ENCODE results near the gene LENG8. TPM values are rescaled to one million over a fixed set of nuclear protein-coding genes. Genes with fewer than 3 reads are reported as not detected.

Gene LENG8
- total and polyA plus RNA-seq, 4 donors = 6.9 to 46.7 (median 18.7) TPM

DNA sequence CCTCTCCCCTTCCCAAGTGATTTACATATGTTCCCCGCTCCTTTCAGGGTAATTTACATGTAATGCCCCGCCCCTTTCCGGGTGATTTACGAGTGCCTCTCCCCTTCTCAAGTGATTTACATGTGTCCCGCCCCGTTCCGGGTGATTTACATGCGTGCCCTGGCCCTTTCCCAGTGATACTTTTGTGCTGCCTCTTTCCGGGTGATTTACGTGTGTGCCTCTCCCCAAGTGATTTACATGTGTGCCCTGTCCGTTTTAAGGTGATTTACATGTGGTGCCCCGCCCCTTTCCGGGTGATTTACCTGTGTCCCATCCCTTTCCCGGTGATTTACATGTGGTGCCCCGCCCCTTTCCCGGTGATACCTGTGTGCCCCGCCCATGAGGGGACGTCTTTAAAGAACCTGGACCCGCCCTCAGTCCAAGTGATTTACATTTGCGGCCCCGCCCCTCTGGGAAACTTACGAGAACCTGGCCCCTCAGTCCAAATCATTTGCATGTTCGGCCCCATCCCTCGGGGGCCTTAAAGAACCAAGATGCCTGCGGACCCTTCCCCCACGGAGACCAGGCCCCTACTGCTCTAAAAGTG is 15.1 kb downstream of the LENG8 start:
- H3K9me3 ChIP-seq (ENCODE audit: control insufficient read depth in 4 of 4, low read length in 3 of 4) = no peaks in the 10 kb centered on the region
- peak in 1 of 2 donors; percentile 8 for TF ChIP-seq JUND (IDR thresholded peaks at IDR 0.05)
- TF ChIP-seq RXRA (IDR thresholded peaks at IDR 0.05) = peak in 1 of 2 donors; percentile 3
- TF ChIP-seq HNF4A (conservative IDR thresholded peaks at IDR 0.05) = no peak
- no peak for TF ChIP-seq YY1 (IDR thresholded peaks at IDR 0.05)
- no peak for TF ChIP-seq RAD21 (IDR thresholded peaks at IDR 0.05)
- TF ChIP-seq, protein P1, sequence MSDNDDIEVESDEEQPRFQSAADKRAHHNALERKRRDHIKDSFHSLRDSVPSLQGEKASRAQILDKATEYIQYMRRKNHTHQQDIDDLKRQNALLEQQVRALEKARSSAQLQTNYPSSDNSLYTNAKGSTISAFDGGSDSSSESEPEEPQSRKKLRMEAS (IDR thresholded peaks at IDR 0.05) = peak; percentile 3
- TF ChIP-seq NR2F2 (IDR thresholded peaks at IDR 0.05) = peak; percentile 54
- H3K9ac ChIP-seq (ENCODE audit: low read depth in 1 of 2, low read length in 2 of 2) = no peak overlapping the region
- H3K27ac ChIP-seq (ENCODE audit: low read depth in 1 of 2, low read length in 2 of 2) = peak overlapping the region; percentile 90 to 95
- WGBS = under 1% methylated on average over 26 of the region's 26 CpGs
- peak overlapping the region; percentile 32 to 61 (median 58) for H3K4me3 ChIP-seq (ENCODE audit: low read depth in 1 of 3, low read length in 3 of 3)
- H3K27me3 ChIP-seq (ENCODE audit: control insufficient read depth in 4 of 4, insufficient read depth in 4 of 4, low read length in 3 of 4) = no peaks in the 10 kb centered on the region
- peaks cover 8 to 26% (median 17%) of the 10 kb centered on the region in 4 donors for H3K4me1 ChIP-seq (ENCODE audit: control insufficient read depth in 4 of 4, insufficient read depth in 4 of 4, low read length in 3 of 4)
- peaks cover 4 to 25% (median 16%) of the 10 kb centered on the region in 4 donors for H3K36me3 ChIP-seq (ENCODE audit: control insufficient read depth in 4 of 4, insufficient read depth in 3 of 4, low read depth in 1 of 4, low read length in 3 of 4)
- DNase-seq (ENCODE audit: low spot score) = peak; percentile 69

DNA sequence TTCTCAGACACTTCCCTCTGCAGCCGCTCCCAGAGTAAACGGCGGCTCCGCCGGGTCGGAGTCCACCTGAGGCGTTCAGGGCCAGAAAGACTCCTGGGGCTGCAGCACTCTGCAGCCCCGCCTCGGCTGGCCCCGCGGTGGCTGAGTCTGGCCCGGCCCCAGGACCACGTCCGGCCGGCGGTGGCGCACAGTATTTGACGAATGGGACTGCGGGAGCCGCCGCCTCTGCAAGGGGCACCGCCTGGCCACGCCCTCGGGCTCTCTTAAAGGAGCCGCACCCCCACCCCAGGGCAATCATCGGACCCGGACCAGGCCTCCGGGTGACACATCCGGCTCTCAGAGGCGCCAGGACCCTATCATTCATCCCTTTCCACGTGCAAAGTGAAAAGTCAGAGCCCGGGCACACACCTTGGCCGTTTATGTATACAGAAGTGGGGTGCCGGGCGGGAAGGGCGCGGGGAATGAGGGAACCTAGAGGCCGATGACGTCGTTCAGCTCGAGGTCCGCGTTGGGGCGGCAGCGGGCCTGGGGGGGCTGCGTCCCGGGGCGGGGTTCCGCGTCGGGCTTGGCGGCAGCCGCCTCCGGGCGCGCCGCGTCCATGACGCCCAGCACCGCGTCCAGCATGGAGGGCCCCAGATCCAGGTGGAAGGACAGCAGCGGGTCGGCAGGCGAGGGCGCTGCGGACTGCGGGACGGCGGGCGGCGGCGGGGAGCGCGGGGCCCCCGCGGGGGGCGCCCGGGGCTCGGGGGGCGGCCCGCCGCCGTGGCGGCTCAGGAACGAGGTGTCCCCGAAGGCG is 15.8 kb downstream of the LENG8 start:
- H3K4me1 ChIP-seq (ENCODE audit: control insufficient read depth in 4 of 4, insufficient read depth in 4 of 4, low read length in 3 of 4) = peaks cover 8 to 26% (median 17%) of the 10 kb centered on the region in 4 donors
- TF ChIP-seq CTCF (IDR thresholded peaks at IDR 0.05; ENCODE audit: low read depth, low read length, missing input control) (peak; percentile 15), HNF4G (IDR thresholded peaks at IDR 0.05) (peak; percentile 26), FOXA1 (IDR thresholded peaks at IDR 0.05) (no peak), HNF4A (conservative IDR thresholded peaks at IDR 0.05) (peak; percentile 51 to 75), ATF3 (IDR thresholded peaks at IDR 0.05) (no peak), NR2F2 (IDR thresholded peaks at IDR 0.05) (no peak), YY1 (IDR thresholded peaks at IDR 0.05) (no peak), SP1 (IDR thresholded peaks at IDR 0.05) (peak; percentile 74), REST (IDR thresholded peaks at IDR 0.05) (no peak), EGR1 (IDR thresholded peaks at IDR 0.05; ENCODE audit: low read depth in 2 of 2) (peak in 1 of 2 donors; percentile 21), GABPA (IDR thresholded peaks at IDR 0.05 in 1 of 2, conservative IDR thresholded peaks at IDR 0.05 in 1 of 2) (peak in 1 of 2 donors; percentile 39), RAD21 (IDR thresholded peaks at IDR 0.05) (no peak), JUND (IDR thresholded peaks at IDR 0.05) (no peak), FOXA2 (IDR thresholded peaks at IDR 0.05) (no peak), TAF1 (conservative IDR thresholded peaks at IDR 0.05) (no peak), RXRA (IDR thresholded peaks at IDR 0.05) (peak in 1 of 2 donors; percentile 3)
- TF ChIP-seq, protein P1 (IDR thresholded peaks at IDR 0.05) = peak; percentile 34
- TF ChIP-seq, protein P2, sequence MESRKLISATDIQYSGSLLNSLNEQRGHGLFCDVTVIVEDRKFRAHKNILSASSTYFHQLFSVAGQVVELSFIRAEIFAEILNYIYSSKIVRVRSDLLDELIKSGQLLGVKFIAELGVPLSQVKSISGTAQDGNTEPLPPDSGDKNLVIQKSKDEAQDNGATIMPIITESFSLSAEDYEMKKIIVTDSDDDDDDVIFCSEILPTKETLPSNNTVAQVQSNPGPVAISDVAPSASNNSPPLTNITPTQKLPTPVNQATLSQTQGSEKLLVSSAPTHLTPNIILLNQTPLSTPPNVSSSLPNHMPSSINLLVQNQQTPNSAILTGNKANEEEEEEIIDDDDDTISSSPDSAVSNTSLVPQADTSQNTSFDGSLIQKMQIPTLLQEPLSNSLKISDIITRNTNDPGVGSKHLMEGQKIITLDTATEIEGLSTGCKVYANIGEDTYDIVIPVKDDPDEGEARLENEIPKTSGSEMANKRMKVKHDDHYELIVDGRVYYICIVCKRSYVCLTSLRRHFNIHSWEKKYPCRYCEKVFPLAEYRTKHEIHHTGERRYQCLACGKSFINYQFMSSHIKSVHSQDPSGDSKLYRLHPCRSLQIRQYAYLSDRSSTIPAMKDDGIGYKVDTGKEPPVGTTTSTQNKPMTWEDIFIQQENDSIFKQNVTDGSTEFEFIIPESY (IDR thresholded peaks at IDR 0.05) = no peak

More for the DNA sequence above, 15.8 kb downstream of the LENG8 start:
- peak overlapping the region; percentile 32 to 61 (median 58) for H3K4me3 ChIP-seq (ENCODE audit: low read depth in 1 of 3, low read length in 3 of 3)
- peaks cover 0 to 18% (median 11%) of the 10 kb centered on the region in 4 donors for H3K36me3 ChIP-seq (ENCODE audit: control insufficient read depth in 4 of 4, insufficient read depth in 3 of 4, low read depth in 1 of 4, low read length in 3 of 4)
- H3K27me3 ChIP-seq (ENCODE audit: control insufficient read depth in 4 of 4, insufficient read depth in 4 of 4, low read length in 3 of 4) = peaks cover 0 to 6% (median 0%) of the 10 kb centered on the region in 4 donors
- peak overlapping the region; percentile 90 to 95 for H3K27ac ChIP-seq (ENCODE audit: low read depth in 1 of 2, low read length in 2 of 2)
- DNase-seq (ENCODE audit: low spot score) = peak; percentile 81
- no peak overlapping the region for H3K9ac ChIP-seq (ENCODE audit: low read depth in 1 of 2, low read length in 2 of 2)
- 10% methylated on average over 87 of the region's 87 CpGs for WGBS
- no peaks in the 10 kb centered on the region for H3K9me3 ChIP-seq (ENCODE audit: control insufficient read depth in 4 of 4, low read length in 3 of 4)
